ENCODE data around the gene ZDHHC19. TPM values are rescaled to one million over a fixed set of nuclear protein-coding genes. Genes with fewer than 3 reads are reported as not detected.
"Not testable (repeated sequence)": the region's sequence is repeated elsewhere in the genome, so short reads cannot be mapped to it uniquely, and the experiment has no call there.

ZDHHC19 gene
- total RNA-seq, 1 donor from 2014 or later, result not detected

DNA sequence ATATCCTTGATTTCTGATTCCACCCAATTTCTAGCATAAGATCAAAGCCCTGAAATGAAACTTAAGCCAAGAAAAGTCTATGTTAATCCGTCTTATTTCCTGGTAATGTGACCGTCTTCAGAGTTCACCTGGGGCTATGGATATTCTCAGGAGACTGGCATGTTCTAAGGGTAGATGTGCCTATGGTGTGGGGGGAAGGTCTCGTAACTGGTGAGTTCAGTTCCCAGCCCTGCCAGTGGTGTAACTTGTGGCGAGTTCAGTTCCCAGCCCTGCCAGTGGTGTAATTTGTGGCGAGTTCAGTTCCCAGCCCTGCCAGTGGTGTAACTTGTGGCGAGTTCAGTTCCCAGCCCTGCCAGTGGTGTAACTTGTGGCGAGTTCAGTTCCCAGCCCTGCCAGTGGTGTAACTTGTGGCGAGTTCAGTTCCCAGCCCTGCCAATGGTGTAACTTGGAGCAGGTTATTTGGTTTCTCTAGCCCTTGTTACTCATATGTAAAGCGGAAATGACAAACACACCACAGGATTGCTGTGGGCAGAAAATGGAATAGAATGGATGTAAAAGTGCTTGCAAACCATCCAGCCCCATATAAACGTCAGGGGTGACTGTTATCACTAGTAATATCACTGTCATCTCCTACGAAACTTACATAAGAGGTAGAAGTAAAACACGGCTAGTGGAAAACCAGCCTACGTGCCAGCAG is 35.6 kb upstream of the ZDHHC19 start:
- DNase-seq, result no peak
- H3K4me3 ChIP-seq, result no peak overlapping the region
- no peaks in the 10 kb centered on the region for H3K9me3 ChIP-seq (replicated peaks)
- no peak overlapping the region for H3K27ac ChIP-seq (replicated peaks)
- TF ChIP-seq, protein P1, sequence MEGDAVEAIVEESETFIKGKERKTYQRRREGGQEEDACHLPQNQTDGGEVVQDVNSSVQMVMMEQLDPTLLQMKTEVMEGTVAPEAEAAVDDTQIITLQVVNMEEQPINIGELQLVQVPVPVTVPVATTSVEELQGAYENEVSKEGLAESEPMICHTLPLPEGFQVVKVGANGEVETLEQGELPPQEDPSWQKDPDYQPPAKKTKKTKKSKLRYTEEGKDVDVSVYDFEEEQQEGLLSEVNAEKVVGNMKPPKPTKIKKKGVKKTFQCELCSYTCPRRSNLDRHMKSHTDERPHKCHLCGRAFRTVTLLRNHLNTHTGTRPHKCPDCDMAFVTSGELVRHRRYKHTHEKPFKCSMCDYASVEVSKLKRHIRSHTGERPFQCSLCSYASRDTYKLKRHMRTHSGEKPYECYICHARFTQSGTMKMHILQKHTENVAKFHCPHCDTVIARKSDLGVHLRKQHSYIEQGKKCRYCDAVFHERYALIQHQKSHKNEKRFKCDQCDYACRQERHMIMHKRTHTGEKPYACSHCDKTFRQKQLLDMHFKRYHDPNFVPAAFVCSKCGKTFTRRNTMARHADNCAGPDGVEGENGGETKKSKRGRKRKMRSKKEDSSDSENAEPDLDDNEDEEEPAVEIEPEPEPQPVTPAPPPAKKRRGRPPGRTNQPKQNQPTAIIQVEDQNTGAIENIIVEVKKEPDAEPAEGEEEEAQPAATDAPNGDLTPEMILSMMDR (IDR thresholded peaks at IDR 0.05; ENCODE audit: borderline replicate concordance), result no peak
- peaks cover 11% of the 10 kb centered on the region for H3K4me1 ChIP-seq
- peaks cover 47% of the 10 kb centered on the region for H3K36me3 ChIP-seq
- intact Hi-C loops (cut with micrococcal nuclease), result no loop called here
- H3K27me3 ChIP-seq (ENCODE audit: low read depth), result no peaks in the 10 kb centered on the region

DNA sequence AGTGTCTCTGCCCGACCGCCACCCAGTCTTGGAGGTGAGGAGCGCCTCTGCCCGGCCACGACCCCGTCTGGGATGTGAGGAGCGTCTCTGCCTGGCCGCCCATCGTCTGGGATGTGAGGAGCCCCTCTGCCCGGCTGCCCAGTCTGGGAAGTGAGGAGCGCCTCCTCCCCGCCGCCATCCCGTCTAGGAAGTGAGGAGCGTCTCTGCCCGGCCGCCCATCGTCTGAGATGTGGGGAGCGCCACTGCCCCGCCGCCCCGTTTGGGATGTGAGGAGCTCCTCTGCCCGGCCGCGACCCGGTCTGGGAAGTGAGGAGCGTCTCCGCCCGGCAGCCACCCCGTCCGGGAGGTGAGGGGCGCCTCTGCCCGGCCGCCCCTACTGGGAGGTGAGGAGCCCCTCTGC is 33.0 kb upstream of the ZDHHC19 start:
- H3K9me3 ChIP-seq (replicated peaks); H3K4me1 ChIP-seq; DNase-seq; H3K27ac ChIP-seq (replicated peaks); intact Hi-C loops (cut with micrococcal nuclease); H3K4me3 ChIP-seq; H3K27me3 ChIP-seq (ENCODE audit: low read depth): not testable (repeated sequence)
- H3K36me3 ChIP-seq, result peaks cover 71% of the 10 kb centered on the region

DNA sequence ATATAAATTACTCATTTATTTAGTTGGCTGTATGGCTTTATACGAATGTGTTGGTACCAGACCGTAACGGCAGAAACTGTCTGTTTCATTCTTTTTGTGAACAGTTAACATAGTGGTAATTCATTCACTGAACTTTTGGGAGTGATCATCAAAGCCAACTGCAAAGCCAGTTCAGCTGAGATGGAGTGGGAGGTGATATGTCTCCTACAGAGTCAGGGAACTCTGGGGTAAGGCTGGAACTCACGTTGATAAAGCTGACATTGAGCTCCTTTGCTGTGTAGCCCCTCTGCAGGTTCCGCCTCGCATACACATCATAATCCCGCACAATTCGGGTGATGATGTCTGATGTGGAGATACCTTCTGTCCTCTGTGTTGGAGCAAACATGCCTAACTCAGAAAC is 30.5 kb upstream of the ZDHHC19 start:
- Histone ChIP-seq H3K4me3 (no peak overlapping the region), H3K9me3 (replicated peaks) (no peaks in the 10 kb centered on the region), H3K4me1 (peaks cover 4% of the 10 kb centered on the region), H3K36me3 (peaks cover 76% of the 10 kb centered on the region), H3K27me3 (ENCODE audit: low read depth) (no peaks in the 10 kb centered on the region), H3K27ac (replicated peaks) (no peak overlapping the region)
- intact Hi-C loops (cut with micrococcal nuclease), result no loop called here
- no peak for DNase-seq
- TF ChIP-seq, protein P1 (IDR thresholded peaks at IDR 0.05; ENCODE audit: borderline replicate concordance), result no peak

DNA sequence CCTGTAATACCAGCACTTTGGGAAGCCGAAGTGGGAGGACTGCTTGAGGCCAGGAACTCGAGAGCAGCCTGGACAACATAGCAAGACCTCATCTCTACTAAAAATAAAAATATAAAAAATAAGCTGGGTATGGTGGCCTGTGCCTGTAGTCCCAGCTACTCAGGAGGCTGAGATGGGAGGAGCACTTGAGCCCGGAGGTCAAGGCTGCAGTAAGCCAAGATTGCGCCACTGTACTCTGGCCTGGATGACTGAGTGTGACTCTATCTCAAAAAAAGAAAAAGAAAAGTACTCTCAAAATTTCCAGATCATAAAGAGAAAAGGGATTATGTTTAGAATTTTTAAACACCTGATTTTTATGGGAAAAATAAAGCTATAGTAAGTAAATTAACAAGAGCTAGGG is 29.2 kb upstream of the ZDHHC19 start:
- TF ChIP-seq, protein P1 (IDR thresholded peaks at IDR 0.05; ENCODE audit: borderline replicate concordance), result no peak
- Histone ChIP-seq H3K36me3 (peaks cover 75% of the 10 kb centered on the region), H3K27ac (replicated peaks) (no peak overlapping the region), H3K27me3 (ENCODE audit: low read depth) (no peaks in the 10 kb centered on the region), H3K4me3 (no peak overlapping the region), H3K4me1 (peaks cover 4% of the 10 kb centered on the region), H3K9me3 (replicated peaks) (no peaks in the 10 kb centered on the region)
- intact Hi-C loops (cut with micrococcal nuclease), result no loop called here
- no peak for DNase-seq

DNA sequence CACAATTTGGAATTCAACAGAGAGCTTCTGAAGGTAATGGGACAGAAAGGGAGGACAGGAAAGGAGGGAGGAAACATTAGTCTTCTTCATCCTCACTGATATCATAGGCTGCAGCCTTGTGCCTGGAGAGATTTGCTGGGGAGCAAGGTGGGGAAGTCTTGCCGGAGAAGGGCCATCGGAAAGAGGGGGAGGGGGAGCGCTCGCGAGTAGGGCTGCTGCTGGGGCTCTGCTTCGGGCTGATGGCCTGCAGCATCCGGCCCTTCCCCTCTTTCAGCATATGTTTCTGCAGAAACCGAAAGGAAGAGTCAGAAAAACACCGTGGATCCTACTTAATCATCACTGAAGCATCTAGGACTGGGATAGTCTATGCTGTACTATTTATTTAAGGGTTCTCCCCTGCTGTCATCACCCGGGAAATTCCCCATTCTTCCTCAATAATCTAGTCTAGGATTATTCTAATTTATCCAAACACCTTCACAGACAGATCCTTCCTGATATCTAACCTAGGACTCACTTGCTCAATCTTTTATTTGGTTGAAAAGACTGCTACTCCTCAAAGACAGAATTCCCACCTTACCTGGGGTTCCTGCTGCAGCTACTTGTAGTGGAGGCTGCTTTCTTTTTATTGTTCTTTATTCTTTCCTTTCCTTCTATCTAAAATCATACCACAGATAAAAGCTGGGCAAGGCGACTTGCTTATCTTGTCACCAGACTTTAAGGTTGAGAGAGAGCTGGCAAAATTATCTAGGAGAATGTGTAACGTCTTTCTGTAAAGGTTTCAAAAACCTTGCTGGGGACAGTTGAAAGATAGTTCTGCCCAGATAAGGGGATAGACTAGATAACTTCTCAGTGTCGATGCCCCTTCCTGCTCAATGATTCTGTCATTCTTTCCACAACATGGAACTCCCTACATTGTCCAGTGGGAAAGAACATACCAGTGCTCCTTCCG is 27.7 kb upstream of the ZDHHC19 start:
- Histone ChIP-seq H3K4me3 (no peak overlapping the region), H3K9me3 (replicated peaks) (no peaks in the 10 kb centered on the region), H3K36me3 (peaks cover 75% of the 10 kb centered on the region), H3K4me1 (no peaks in the 10 kb centered on the region), H3K27me3 (ENCODE audit: low read depth) (no peaks in the 10 kb centered on the region), H3K27ac (replicated peaks) (no peak overlapping the region)
- DNase-seq, result no peak
- TF ChIP-seq, protein P1 (IDR thresholded peaks at IDR 0.05; ENCODE audit: borderline replicate concordance), result no peak
- intact Hi-C loops (cut with micrococcal nuclease), result no loop called here

DNA sequence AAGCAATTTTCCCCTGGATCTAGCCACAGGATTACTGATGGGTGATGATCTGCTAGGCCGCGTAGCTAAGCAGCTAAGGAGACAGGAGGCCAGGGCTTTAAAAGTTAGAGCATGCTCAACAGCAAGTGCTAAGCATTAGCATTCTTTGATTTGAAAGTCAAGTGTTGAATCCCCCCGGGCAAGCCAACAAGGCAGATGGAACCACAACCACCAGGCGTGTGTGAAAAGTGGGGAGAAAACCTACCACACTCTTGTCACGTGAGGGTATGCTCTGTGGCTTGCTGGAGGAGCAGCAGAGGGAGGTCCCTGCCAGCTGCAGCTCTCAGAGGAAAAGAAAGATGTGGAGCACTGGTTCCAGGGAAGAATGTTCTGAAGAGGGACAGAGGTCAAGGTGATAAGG is 26.0 kb upstream of the ZDHHC19 start:
- H3K36me3 ChIP-seq, result peaks cover 72% of the 10 kb centered on the region
- no peaks in the 10 kb centered on the region for H3K9me3 ChIP-seq (replicated peaks)
- TF ChIP-seq, protein P1 (IDR thresholded peaks at IDR 0.05; ENCODE audit: borderline replicate concordance), result no peak
- no peak for DNase-seq
- no peak overlapping the region for H3K4me3 ChIP-seq
- no peaks in the 10 kb centered on the region for H3K4me1 ChIP-seq
- no peaks in the 10 kb centered on the region for H3K27me3 ChIP-seq (ENCODE audit: low read depth)
- no peak overlapping the region for H3K27ac ChIP-seq (replicated peaks)
- intact Hi-C loops (cut with micrococcal nuclease), result no loop called here

All from left ventricle myocardium inferior (tissue), 1 donor.